CD14-positive monocyte (primary cell): ENCODE measurements around the gene COX5A. TPM values are rescaled to one million over a fixed set of nuclear protein-coding genes. Genes with fewer than 3 reads are reported as not detected.

Source experiments
- DNase-seq, 3 donors: peaks; one replicate each; pipeline ENCODE4 v3.0.0-alpha.2; 2011 to 2022
- H2AFZ ChIP-seq: 2 replicates; pipeline ENCODE4 v1.6.0; 2012; ENCODE audit warnings: mild to moderate bottlenecking, low read depth, low read length, inconsistent platforms; ENCODE audit not compliant: insufficient read depth, poor library complexity, severe bottlenecking
- H3K27ac ChIP-seq, 2 donors: 1 replicate in 1 of 2; 2 replicates in 1 of 2; pipeline ENCODE4 v1.5.1; 2012 to 2013; ENCODE audit warnings: low read length in 2 of 2, control low read depth in 1 of 2, inconsistent platforms in 1 of 2, low read depth in 1 of 2, mild to moderate bottlenecking in 1 of 2
- H3K27me3 ChIP-seq, 2 donors: one replicate each; pipeline versions ENCODE4 v1.6.0 to v1.6.1; 2011 to 2013; ENCODE audit warnings: low read length in 2 of 2; ENCODE audit not compliant: control insufficient read depth in 2 of 2, insufficient read depth in 2 of 2
- H3K36me3 ChIP-seq, 2 donors: replicated peaks in 1 of 2; 1 replicate in 1 of 2; 2 replicates in 1 of 2; pipeline versions ENCODE4 v1.5.1 to v1.6.1; 2012 to 2013; ENCODE audit warnings: low read length in 2 of 2, control low read depth in 1 of 2, inconsistent platforms in 1 of 2, mild to moderate bottlenecking in 1 of 2; ENCODE audit not compliant: insufficient read depth in 2 of 2, control insufficient read depth in 1 of 2
- H3K4me1 ChIP-seq, 2 donors: 1 replicate in 1 of 2; 2 replicates in 1 of 2; pipeline versions ENCODE4 v1.5.1 to v1.6.1; 2012 to 2013; ENCODE audit warnings: low read length in 2 of 2, control low read depth in 1 of 2, inconsistent platforms in 1 of 2, mild to moderate bottlenecking in 1 of 2, moderate library complexity in 1 of 2; ENCODE audit not compliant: insufficient read depth in 2 of 2, control insufficient read depth in 1 of 2
- H3K4me2 ChIP-seq: replicated peaks from 2 replicates; pipeline ENCODE3; 2012; ENCODE audit warnings: low read length, moderate library complexity, mild to moderate bottlenecking; ENCODE audit not compliant: poor library complexity, severe bottlenecking; ENCODE audit errors: extremely low read depth
- H3K4me3 ChIP-seq, 3 experiments: fragments of 200-600 bp in 1 of 3; sonication (generic) in 1 of 3; replicated peaks in 1 of 3; 1 replicate in 2 of 3; 2 replicates in 1 of 3; pipeline ENCODE4 v1.5.1; 2011 to 2013; ENCODE audit warnings: low read length in 3 of 3, mild to moderate bottlenecking in 3 of 3, control low read depth in 2 of 3, low read depth in 2 of 3, inconsistent platforms in 1 of 3, moderate library complexity in 1 of 3
- H3K79me2 ChIP-seq: 2 replicates; pipeline ENCODE4 v1.6.0; 2012; ENCODE audit warnings: mild to moderate bottlenecking, control low read depth, inconsistent platforms, low read length, moderate library complexity; ENCODE audit not compliant: insufficient read depth
- H3K9ac ChIP-seq: 2 replicates; pipeline ENCODE4 v1.6.0; 2017; ENCODE audit warnings: low read length, mild to moderate bottlenecking; ENCODE audit not compliant: insufficient read depth, poor library complexity, severe bottlenecking
- H3K9me3 ChIP-seq, 2 donors: replicated peaks in 1 of 2; 1 replicate in 1 of 2; 2 replicates in 1 of 2; pipeline versions ENCODE4 v1.5.1 to v1.6.1; 2012 to 2013; ENCODE audit warnings: low read length in 2 of 2, control low read depth in 1 of 2; ENCODE audit not compliant: control insufficient read depth in 1 of 2, insufficient read depth in 1 of 2
- H4K20me1 ChIP-seq: 2 replicates; pipeline ENCODE4 v1.6.0; 2012; ENCODE audit warnings: mild to moderate bottlenecking, low read length, control low read depth, moderate library complexity; ENCODE audit not compliant: insufficient read depth
- H3K27ac Mint-ChIP-seq, 7 donors: one replicate each; pipeline ENCODE4 v1.8.0; 2020; ENCODE audit warnings: mild to moderate bottlenecking in 7 of 7, mixed read lengths in 7 of 7, moderate library complexity in 6 of 7, inconsistent platforms in 2 of 7
- H3K27me3 Mint-ChIP-seq, 3 donors: one replicate each; pipeline ENCODE4 v1.8.0; 2021 to 2022; ENCODE audit warnings: low read depth in 3 of 3, mild to moderate bottlenecking in 3 of 3, mixed read lengths in 3 of 3, moderate library complexity in 3 of 3, inconsistent platforms in 1 of 3
- H3K36me3 Mint-ChIP-seq, 2 donors: one replicate each; pipeline ENCODE4 v1.8.0; 2020; ENCODE audit warnings: mixed read lengths in 2 of 2, inconsistent platforms in 1 of 2, mild to moderate bottlenecking in 1 of 2
- H3K4me1 Mint-ChIP-seq: one replicate; pipeline ENCODE4 v1.8.0; 2020; ENCODE audit warnings: mild to moderate bottlenecking, mixed read lengths
- H3K4me3 Mint-ChIP-seq, 2 donors: one replicate each; pipeline ENCODE4 v1.8.0; 2020; ENCODE audit warnings: mild to moderate bottlenecking in 2 of 2, mixed read lengths in 2 of 2, moderate library complexity in 1 of 2
- H3K9me3 Mint-ChIP-seq, 7 donors: one replicate each; pipeline ENCODE4 v1.8.0; 2020 to 2022; ENCODE audit warnings: mixed read lengths in 7 of 7, mild to moderate bottlenecking in 6 of 7, moderate library complexity in 6 of 7, inconsistent platforms in 2 of 7
- CTCF ChIP-seq: fragments of 200-600 bp; IDR thresholded peaks from one replicate; pipeline ENCODE4 v1.8.0; 2022; ENCODE audit warnings: antibody characterized with exemption, mild to moderate bottlenecking
- WGBS: methylation state at CpG from one replicate; pipeline ENCODE4 v1.1.5; 2013; ENCODE audit warnings: missing lambda C conversion rate; ENCODE audit not compliant: insufficient coverage; 5-methylcytosine and 5-hydroxymethylcytosine counted together
- intact Hi-C, 2 donors: fragments of 100-400 bp; cut with micrococcal nuclease; formaldehyde crosslinking; loops; one replicate each; pipeline versions ENCODE4 v1.15.0 to v1.15.1; 2023
- polyA plus RNA-seq, 3 donors: library from polyadenylated mRNA; depleted of rRNA in 1 of 3; unstranded in 2 of 3; stranded (reverse) in 1 of 3; fragments of 300-500 nt in 2 of 3; fragments of >200 nt in 1 of 3; fragmentation: Illumina TruSeq in 2 of 3; gene quantifications; 1 replicate in 2 of 3; 2 replicates in 1 of 3; pipeline ENCODE4 v1.2.3, GENCODE V29; 2012 to 2021

Gene COX5A
- polyA plus RNA-seq, 3 donors = 127 to 498 (median 434) TPM

- H3K9me3 Mint-ChIP-seq = peaks cover 0 to 2% (median 0%) of the 10 kb centered on the region in 7 donors
- intact Hi-C loops = loop anchor here (2.0 to 10.0 kb wide), 2 partner anchors 31 to 63 kb away; partner anchors contain the start of genes ULK3 (in 2 of the 2) and COX5A (in 1 of the 2)
These were observed 30.6 kb downstream of the COX5A start for GRCh38 chr15:74907163-74907870.

More at GRCh38 chr15:74907163-74907870, 30.6 kb downstream of the COX5A start:
- Histone ChIP-seq H2AFZ (peak overlapping the region; percentile 97), H3K9ac (peak overlapping the region; percentile 94), H3K27me3 (no peaks in the 10 kb centered on the region), H3K79me2 (peaks cover 23% of the 10 kb centered on the region), H3K4me3 (peak overlapping the region; percentile 62 to 95 (median 95)), H4K20me1 (peaks cover 5% of the 10 kb centered on the region), H3K27ac (peak overlapping the region; percentile 39 to 90), H3K9me3 (no peaks in the 10 kb centered on the region), H3K36me3 (peaks cover 16 to 38% of the 10 kb centered on the region in 2 donors), H3K4me2 (peak overlapping the region; percentile 85), H3K4me1 (peaks cover 26 to 33% of the 10 kb centered on the region in 2 donors)
- Mint-ChIP-seq H3K4me1 (peaks cover 33% of the 10 kb centered on the region), H3K27ac (peak overlapping the region; percentile 89 to 96 (median 94)), H3K36me3 (peaks cover 29 to 40% of the 10 kb centered on the region in 2 donors), H3K4me3 (peak overlapping the region; percentile 96 to 97), H3K27me3 (peaks cover 0 to 3% (median 0%) of the 10 kb centered on the region in 3 donors)
- 27% methylated on average over 4 of the region's 8 CpGs for WGBS
- no peak for DNase-seq
- TF ChIP-seq CTCF = no peak
